Neural progenitor cell (in vitro differentiated cells): ENCODE measurements around the gene IKZF5.

Experiments
- EZH2 ChIP-seq: fragments of 200-600 bp; sonication (generic); IDR thresholded peaks from 2 replicates; pipeline ENCODE4 v1.6.1; 2017; ENCODE audit warnings: antibody characterized with exemption, mild to moderate bottlenecking, moderate library complexity
- TF ChIP-seq, protein P1 (sequence below): fragments of 200-600 bp; sonication (generic); IDR thresholded peaks from 2 replicates; pipeline ENCODE4 v1.5.1; 2017; ENCODE audit warnings: antibody characterized with exemption, mild to moderate bottlenecking

DNA sequence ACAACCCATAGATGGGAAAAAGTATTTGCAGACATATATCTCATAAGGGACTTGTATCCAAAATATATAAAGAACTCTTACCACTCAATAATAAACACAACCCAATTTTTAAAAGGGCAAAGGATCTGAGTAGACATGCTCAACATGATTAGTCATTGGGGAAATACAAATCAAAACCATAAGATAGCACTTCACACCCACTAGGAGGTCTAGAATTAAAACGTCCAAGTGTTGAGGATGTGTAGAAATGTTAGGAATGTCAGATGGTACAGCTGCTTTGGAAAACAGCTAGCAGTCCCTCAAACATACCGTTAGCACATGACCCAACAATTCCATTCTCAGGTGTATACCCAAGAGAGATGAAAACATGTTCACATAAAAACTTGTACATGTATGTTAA, 20.1 kb downstream of the IKZF5 start:
- TF ChIP-seq, protein P1, sequence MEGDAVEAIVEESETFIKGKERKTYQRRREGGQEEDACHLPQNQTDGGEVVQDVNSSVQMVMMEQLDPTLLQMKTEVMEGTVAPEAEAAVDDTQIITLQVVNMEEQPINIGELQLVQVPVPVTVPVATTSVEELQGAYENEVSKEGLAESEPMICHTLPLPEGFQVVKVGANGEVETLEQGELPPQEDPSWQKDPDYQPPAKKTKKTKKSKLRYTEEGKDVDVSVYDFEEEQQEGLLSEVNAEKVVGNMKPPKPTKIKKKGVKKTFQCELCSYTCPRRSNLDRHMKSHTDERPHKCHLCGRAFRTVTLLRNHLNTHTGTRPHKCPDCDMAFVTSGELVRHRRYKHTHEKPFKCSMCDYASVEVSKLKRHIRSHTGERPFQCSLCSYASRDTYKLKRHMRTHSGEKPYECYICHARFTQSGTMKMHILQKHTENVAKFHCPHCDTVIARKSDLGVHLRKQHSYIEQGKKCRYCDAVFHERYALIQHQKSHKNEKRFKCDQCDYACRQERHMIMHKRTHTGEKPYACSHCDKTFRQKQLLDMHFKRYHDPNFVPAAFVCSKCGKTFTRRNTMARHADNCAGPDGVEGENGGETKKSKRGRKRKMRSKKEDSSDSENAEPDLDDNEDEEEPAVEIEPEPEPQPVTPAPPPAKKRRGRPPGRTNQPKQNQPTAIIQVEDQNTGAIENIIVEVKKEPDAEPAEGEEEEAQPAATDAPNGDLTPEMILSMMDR: no peak
- TF ChIP-seq EZH2: no peak
